MCF 10A (cell line): Measurements from ENCODE around the gene CAMTA1. TPM values are rescaled to one million over a fixed set of nuclear protein-coding genes. Genes with fewer than 3 reads are reported as not detected.

ENCODE experiments used
- BruUV-seq: library from RNA; stranded (reverse); fragments of 400-500 nt; replicated peaks from 2 replicates; lab custom pipeline; 2021; lab: Mats Ljungman, UMichigan
- CTCF ChIA-PET: fragments of 300-600 bp; sonication (Branson Sonifier 250); formaldehyde crosslinking; extraction: SDS; loops from one replicate; lab custom pipeline; 2021; ENCODE audit warnings: antibody characterized with exemption, inconsistent platforms; lab: Yijun Ruan, JAX
- POLR2A ChIA-PET: fragments of 300-600, 350-650 bp; sonication (Branson Sonifier 250); formaldehyde crosslinking; extraction: SDS; loops from one replicate; lab custom pipeline; 2020; ENCODE audit warnings: antibody characterized with exemption, inconsistent platforms; lab: Yijun Ruan, JAX
- DNase-seq: peaks from one replicate; pipeline ENCODE4 v3.0.0-alpha.2; 2018; ENCODE audit not compliant: unreplicated experiment
- H3K27ac Mint-ChIP-seq: one replicate; pipeline ENCODE4 v1.8.0; 2022; ENCODE audit warnings: mild to moderate bottlenecking, low read depth, mixed read lengths; ENCODE audit not compliant: unreplicated experiment
- H3K27me3 Mint-ChIP-seq: one replicate; pipeline ENCODE4 v1.8.0; 2022; ENCODE audit warnings: mixed read lengths; ENCODE audit not compliant: insufficient read depth, unreplicated experiment
- H3K36me3 Mint-ChIP-seq: one replicate; pipeline ENCODE4 v1.8.0; 2022; ENCODE audit warnings: mild to moderate bottlenecking, moderate library complexity, mixed read lengths; ENCODE audit not compliant: insufficient read depth, unreplicated experiment
- H3K4me1 Mint-ChIP-seq: one replicate; pipeline ENCODE4 v1.8.0; 2022; ENCODE audit warnings: mixed read lengths; ENCODE audit not compliant: insufficient read depth, unreplicated experiment
- H3K4me3 Mint-ChIP-seq: one replicate; pipeline ENCODE4 v1.8.0; 2022; ENCODE audit warnings: mild to moderate bottlenecking, moderate library complexity, mixed read lengths; ENCODE audit not compliant: unreplicated experiment
- H3K9me3 Mint-ChIP-seq: one replicate; pipeline ENCODE4 v1.8.0; 2022; ENCODE audit warnings: mixed read lengths; ENCODE audit not compliant: unreplicated experiment
- CTCF ChIP-seq: fragments of 200-600 bp; IDR thresholded peaks from one replicate; pipeline ENCODE4 v1.8.0; 2022; ENCODE audit warnings: antibody characterized with exemption, mild to moderate bottlenecking; ENCODE audit not compliant: unreplicated experiment
- intact Hi-C: fragments of 100-400 bp; cut with micrococcal nuclease; formaldehyde crosslinking; loops from 2 replicates; pipeline ENCODE4 v1.14.1; 2022
- total RNA-seq: library from RNA; stranded (reverse); gene quantifications from 2 replicates; pipeline ENCODE4 v1.2.3, GENCODE V29; 2022

CAMTA1 gene
- total RNA-seq, 1 experiment from 2014 or later, result 74.1 TPM

GRCh38 chr1:7280347-7280960 lies 495.2 kb downstream of the CAMTA1 start:
- no peak for DNase-seq
- H3K9me3 Mint-ChIP-seq, result no peaks in the 10 kb centered on the region
- intact Hi-C loops, result no loop called here
- no peak overlapping the region for H3K4me3 Mint-ChIP-seq
- no peaks in the 10 kb centered on the region for H3K27me3 Mint-ChIP-seq
- H3K36me3 Mint-ChIP-seq, result no peaks in the 10 kb centered on the region
- BruUV-seq, result no TSS peak
- POLR2A ChIA-PET, result no interaction called here
- CTCF ChIA-PET, result no interaction called here
- no peak overlapping the region for H3K27ac Mint-ChIP-seq
- TF ChIP-seq CTCF, result no peak
- H3K4me1 Mint-ChIP-seq, result peaks cover 46% of the 10 kb centered on the region

GRCh38 chr1:7281821-7282220 lies 496.6 kb downstream of the CAMTA1 start:
- H3K27me3 Mint-ChIP-seq, result no peaks in the 10 kb centered on the region
- no peaks in the 10 kb centered on the region for H3K36me3 Mint-ChIP-seq
- H3K4me3 Mint-ChIP-seq, result no peak overlapping the region
- peak; percentile 93 for DNase-seq
- H3K4me1 Mint-ChIP-seq, result peaks cover 46% of the 10 kb centered on the region
- TF ChIP-seq CTCF, result no peak
- BruUV-seq, result no TSS peak
- ChIA-PET POLR2A (interaction anchor here (0.7 to 2.2 kb wide), 10 partner anchors 15 to 268 kb away, joined by 3 to 8 read pairs (median 4); no protein-coding TSS in a partner anchor), CTCF (interaction anchor here (0.6 to 1.2 kb wide), 3 partner anchors 53 to 402 kb away, joined by 3 to 6 read pairs (median 4); no protein-coding TSS in a partner anchor)
- intact Hi-C loops, result no loop called here
- no peaks in the 10 kb centered on the region for H3K9me3 Mint-ChIP-seq
- peak overlapping the region; percentile 36 for H3K27ac Mint-ChIP-seq

- no peak for DNase-seq
- no peaks in the 10 kb centered on the region for H3K27me3 Mint-ChIP-seq
- intact Hi-C loops, result no loop called here
- POLR2A ChIA-PET, result interaction anchor here (0.6 kb wide), 1 partner anchor 10 kb away, joined by 3 read pairs; no protein-coding TSS in a partner anchor
- no peak overlapping the region for H3K4me3 Mint-ChIP-seq
- H3K27ac Mint-ChIP-seq, result no peak overlapping the region
- H3K4me1 Mint-ChIP-seq, result peaks cover 41% of the 10 kb centered on the region
- CTCF ChIA-PET, result interaction anchor here (1.0 kb wide), 1 partner anchor 9 kb away, joined by 3 read pairs; no protein-coding TSS in a partner anchor
- no TSS peak for BruUV-seq
- no peaks in the 10 kb centered on the region for H3K36me3 Mint-ChIP-seq
- no peak for TF ChIP-seq CTCF
- H3K9me3 Mint-ChIP-seq, result peaks cover 14% of the 10 kb centered on the region
These were observed 499.7 kb downstream of the CAMTA1 start for GRCh38 chr1:7284839-7285435.

- Mint-ChIP-seq H3K36me3 (no peaks in the 10 kb centered on the region), H3K4me1 (peaks cover 41% of the 10 kb centered on the region), H3K9me3 (peaks cover 14% of the 10 kb centered on the region), H3K4me3 (no peak overlapping the region), H3K27ac (no peak overlapping the region), H3K27me3 (no peaks in the 10 kb centered on the region)
- no peak for DNase-seq
- intact Hi-C loops, result no loop called here
- no peak for TF ChIP-seq CTCF
- no TSS peak for BruUV-seq
- ChIA-PET POLR2A (interaction anchor here (1.3 kb wide), 1 partner anchor 15 kb away, joined by 3 read pairs; no protein-coding TSS in a partner anchor), CTCF (no interaction called here)
These were observed 500.7 kb downstream of the CAMTA1 start for GRCh38 chr1:7285856-7286454.
